HCEC 1CT (cell line): ENCODE data around the gene NRG3.
"Not testable (repeated sequence)": the region's sequence is repeated elsewhere in the genome, so short reads cannot be mapped to it uniquely, and the experiment has no call there.

Experiments used
- DNase-seq: peaks from one replicate; pipeline ENCODE4 v3.0.0-alpha.2; 2017

Gene NRG3

DNA sequence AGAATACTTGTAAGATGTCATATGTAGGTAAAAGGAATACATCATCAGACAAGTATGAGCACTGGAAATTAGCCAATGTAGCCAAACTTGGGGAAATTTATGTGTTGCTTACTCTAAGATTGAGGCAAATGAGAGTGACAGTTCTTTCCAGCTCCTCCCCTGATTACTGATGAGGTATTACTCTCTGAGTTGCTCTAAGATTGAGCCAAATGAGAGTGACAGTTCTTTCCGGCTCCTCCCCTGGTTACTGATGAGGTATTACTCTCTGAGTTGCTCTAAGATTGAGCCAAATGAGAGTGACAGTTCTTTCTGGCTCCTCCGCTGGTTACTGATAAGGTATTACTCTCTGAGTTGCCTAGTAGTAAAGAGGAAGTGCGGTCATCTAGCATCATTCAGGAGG, 435.8 kb downstream of the NRG3 start:
- no peak for DNase-seq

DNA sequence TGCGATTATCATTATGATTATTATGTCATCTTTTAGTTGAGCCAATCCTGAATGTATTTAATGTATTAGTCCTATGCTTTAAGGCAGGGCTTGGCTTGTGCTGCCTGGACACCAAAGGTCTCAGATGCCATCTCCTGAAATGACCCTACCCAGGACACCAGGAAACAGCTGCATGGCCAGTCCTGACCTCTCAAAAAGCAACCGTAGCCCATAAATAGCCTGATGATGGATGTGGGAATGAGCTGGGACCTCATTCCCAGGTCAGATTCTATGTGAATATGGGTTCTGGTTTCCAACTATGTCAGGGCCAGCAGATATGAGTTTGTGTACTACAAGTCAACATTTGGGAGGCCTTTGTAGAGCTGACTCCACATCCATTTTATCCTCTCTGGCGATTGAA, 438.4 kb downstream of the NRG3 start:
- DNase-seq, result no peak

DNA sequence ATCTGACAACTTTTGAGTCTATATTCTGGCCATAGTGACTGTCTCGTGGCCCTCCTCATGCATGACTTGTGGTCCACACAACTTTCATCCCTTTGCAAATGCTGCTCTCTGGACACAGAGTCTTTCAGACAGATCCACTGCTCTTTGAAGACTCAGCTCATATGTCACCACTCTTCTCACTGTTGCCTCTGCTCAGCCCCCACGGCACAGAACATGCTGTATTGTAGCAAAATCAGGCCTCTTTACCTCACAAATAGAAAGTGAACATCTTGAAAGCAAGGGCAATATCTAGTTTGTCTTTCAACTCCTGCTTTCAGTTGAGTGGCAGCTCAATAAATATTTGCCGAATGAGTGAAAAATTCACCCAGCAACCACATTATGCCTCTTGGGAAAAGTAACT, 443.5 kb downstream of the NRG3 start:
- DNase-seq, result no peak

DNA sequence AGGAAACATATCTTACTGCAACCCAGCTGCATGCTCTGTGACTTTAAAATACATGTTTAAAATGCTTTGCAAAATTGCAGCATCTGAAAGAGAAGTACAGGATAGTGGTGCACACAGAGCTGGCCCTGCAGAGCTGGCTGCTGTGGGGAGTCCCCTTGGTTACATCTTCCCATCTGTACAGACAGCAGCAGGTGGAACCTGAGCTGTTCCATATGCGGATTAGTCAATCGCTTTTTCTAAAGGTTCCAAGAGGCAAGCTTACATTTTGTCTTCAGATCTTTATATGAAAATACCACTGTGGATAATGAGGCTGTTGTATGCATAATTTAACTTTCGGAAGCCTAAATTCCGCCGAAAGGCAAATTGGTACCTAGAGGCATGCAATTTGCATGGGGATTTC, 444.1 kb downstream of the NRG3 start:
- DNase-seq, result no peak

DNA sequence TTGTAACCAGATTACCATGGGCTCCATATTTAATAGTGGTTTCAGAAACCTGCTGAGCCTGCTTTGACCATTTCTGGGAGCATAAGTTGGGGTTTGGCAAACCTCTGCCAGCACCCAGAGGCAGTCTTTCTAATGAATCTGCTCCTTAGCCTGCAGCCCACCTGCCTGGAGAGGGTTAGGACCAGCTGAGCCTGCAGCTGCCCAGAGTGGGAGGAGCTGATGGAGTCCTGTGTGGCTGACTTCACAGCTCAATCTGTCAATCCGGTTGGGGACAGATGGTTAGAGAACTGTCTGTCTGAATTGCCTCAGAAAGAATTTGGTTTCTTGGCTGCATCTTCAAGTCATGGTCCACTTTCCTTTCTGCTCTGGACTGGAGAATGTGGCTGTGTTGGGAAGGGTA, 444.6 kb downstream of the NRG3 start:
- no peak for DNase-seq

DNA sequence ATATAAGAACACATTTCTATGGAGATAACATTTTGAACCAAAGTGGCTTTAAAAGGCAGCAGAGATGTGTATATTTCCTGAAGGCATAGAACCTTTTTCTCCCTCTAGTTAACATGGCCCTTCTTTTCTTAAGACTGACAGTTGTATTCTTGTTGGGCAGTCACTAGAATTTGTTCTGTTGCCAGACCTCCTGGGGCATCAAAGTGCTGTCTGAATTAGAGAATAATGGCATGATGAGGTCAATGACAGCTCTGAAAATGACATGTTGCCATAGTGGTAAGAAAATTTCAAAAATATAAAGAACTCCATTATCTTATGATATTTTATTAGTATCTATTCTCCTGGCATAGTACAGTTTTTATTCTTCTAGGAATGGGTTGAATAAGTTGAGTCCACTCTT, 446.7 kb downstream of the NRG3 start:
- no peak for DNase-seq

DNA sequence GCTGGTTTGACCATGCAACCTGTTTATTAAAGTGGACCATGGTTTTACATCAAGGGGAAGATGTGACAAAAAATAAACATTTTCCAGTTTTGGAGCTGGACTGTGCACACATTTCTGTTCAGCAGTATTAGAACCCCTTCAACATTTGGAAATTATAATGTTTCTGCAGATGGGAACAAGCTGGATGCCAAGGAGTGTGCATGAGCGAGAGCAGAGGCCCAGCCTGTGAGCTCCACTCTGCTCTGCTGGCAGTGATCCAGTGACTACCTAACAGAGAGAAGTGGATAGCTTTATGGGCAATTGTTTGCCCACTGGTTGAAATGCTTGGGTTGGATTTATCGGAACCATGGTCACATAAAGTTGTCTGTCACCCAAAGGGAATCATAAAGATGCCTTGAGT, 456.7 kb downstream of the NRG3 start:
- no peak for DNase-seq

DNA sequence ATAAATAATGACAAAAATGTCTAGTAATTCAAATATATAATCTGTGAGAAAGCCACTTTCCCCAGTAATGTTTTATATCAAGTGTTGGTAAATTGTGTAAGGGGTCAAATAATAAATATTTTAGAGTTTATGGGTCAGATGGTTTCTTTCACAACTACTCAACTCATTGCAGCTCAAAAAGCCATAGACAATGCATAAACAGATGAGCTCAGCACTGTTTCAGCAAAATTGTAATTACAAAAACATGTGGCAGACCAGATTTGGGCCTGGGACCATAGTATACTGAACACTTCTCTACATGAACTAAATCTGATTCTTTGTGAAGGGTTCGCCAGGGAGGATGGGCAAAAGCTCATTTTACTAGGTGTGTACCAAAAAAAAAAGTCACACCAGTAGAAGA, 460.8 kb downstream of the NRG3 start:
- no peak for DNase-seq

DNA sequence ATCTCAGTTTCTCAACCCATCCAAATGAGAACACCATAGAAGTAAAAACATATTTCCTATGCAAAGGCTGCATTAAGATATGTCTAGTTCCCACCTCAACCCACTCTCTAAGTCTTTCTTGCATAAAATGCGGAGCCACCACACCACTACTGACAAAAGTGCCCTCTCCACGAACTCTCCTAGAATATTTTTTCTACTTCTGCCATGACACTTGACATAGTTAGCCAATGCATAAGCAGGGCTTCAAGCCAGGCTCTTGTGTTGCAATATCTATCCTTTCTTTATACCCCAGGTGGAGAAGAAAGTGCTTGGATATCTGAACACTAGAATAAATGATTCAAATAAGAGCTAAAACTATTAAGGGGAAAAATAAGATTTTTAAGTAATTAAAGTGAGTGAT, 465.2 kb downstream of the NRG3 start:
- no peak for DNase-seq

DNA sequence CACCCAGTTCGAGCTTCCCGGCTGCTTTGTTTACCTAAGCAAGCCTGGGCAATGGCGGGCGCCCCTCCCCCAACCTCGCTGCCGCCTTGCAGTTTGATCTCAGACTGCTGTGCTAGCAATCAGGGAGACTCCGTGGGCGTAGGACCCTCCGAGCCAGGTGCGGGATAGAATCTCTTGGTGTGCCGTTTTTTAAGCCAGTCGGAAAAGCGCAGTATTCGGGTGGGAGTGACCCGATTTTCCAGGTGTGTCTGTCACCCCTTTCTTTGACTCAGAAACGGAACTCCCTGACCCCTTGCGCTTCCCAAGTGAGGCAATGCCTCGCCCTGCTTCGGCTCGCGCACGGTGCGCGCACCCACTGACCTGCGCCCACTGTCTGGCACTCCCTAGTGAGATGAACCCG, 474.6 kb downstream of the NRG3 start:
- DNase-seq, result not testable (repeated sequence)

DNA sequence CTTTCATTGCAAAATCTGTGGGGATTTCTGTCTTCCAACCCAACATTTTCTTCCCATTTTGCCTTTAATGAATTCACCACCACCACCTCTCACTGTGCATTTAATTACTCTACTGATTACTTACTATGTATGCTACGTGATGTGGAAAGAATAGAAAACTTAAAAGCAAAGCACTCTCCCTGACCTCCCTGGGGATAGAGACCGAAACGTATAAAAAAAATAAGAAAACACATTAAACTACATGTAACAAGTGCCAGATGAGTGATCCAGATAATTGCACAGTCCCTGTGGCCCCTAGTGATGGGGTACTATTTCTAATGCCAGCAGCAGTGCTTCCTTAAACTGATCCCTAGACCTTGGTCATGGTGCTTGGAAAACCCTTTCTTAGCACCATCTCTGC, 478.4 kb downstream of the NRG3 start:
- DNase-seq, result no peak

DNA sequence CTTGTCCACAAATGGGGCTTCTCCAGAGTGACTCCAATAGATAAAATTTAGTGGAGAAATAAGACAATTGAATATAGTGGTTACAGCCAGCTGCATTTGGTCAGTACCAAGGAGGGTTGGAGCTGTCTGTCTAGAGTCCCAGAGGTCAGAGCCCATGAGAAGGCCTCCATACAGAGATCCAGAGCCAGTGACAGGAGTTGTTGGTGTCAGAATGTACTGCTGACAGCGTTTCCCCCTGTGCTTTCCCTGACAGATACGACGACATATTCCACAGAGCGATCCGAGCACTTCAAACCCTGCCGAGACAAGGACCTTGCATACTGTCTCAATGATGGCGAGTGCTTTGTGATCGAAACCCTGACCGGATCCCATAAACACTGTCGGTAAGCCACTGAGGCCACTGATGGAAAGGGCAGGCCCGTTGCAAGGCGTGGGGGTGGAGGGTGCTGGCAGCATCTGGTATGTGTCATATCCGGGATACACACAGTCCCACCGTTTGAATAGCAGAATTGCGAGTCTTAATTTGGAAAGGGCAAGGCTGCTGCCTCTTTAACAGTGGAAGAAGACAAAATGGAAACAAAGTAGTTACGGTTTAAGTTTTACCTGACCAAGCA, 483.6 kb downstream of the NRG3 start:
- DNase-seq, result no peak

DNA sequence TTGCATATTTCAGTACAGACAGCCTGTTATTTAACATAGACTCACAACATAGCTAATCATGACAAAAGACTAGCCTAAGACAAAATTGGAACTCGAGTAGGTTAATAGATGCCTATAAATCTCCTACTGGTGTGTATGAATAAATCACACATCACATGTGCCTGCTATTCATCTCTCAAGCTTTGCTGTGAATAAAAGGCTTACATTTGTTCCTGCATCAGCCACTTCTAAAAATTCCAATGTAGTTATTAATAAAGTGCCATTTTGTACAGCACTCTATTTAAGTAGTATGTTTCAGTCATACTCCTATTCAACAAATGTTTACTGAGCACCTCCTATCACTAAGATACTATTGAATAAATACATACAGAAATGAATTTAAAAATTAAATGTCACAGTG, 486.3 kb downstream of the NRG3 start:
- no peak for DNase-seq

DNA sequence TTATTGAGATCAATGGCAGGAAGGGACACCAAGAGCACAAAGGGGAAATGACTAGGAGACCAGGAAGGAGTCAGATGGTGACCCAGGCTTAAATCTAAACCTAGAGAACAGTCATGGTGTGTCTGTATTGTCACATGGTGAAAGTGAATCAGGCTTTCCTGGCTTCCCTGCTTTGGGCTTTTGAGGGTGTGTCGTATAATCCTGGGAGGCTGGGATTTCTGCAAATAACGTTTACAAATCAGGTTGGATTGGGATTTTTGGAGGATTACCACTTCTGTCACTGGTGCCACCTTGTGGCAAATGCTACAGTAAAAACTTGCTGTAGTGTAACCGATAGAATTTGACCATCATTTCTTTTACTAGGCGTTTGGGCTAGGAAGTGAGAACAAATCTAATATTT, 502.6 kb downstream of the NRG3 start:
- DNase-seq, result no peak

DNA sequence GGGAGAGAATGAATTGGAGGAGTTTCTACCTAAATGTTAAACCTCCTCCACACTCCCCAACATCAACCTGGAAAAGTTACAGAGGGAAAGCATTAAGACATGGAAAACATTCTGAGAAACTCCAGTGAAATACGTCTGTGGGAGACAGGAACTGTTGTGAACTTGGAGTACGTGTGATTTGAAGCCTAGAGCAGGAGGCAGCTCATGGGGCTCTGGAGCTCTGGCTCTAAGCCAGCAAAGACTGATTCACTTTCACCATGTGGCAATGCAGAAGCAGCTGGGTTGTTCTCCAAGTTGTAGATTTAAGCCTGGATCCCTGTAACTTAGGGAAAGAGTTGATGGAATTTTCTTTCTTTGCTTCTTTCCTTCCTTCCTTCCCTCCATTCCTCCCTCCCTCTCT, 503.2 kb downstream of the NRG3 start:
- no peak for DNase-seq

DNA sequence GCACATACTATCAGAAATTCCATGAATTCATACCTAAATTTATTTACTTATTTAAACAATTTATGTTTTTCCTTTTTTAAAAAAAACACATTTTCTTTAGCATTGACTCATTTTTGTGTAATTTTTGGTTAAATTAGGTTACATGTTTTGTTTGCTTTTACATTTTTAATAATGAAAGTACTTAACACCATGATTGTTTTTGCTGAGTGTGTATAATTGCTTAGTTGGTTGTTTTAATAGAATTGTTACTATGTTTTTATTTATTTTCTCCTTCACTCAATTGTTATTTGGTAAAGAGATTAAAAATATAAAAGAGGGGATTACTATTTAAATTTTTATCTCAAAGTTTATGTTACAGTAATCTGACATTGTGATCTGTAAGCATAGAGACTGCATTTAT, 508.4 kb downstream of the NRG3 start:
- no peak for DNase-seq

DNA sequence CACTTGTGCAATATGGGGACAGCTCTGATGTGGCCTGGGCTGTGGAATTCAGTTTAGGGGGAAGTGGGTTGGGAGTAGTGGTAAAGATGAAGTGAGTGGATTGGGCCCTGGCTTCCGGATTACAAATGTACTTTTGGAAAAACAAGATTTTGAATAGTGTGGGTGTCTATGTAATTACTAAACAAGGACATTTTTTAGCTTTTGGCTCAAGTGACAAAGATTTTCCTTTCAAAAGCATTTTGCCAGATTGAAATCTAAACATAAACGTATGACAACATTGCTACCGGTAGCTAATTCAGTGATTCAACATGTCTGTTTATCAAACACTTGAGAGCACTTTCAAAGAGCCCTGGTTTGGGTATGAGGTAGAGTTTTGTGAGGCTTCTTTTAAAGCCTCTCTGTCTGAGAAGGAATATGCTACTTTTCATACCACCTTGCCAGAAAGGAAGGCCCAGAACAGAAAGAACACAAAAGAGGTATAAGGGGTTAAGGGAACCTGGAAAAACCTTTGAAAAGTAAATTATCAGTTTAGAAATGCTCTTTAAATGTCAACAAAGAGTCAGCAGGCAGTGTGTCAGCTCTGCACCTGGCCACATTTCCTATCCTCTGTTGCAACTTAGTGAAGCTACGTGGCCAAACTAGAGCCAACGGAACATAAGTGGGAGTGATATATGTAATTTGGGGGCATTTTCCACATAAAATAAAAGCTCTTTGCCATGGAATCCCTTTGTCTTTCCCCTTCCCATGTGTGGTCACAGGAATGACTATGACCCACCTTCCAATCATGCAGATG, 516.1 kb downstream of the NRG3 start:
- DNase-seq, result no peak

DNA sequence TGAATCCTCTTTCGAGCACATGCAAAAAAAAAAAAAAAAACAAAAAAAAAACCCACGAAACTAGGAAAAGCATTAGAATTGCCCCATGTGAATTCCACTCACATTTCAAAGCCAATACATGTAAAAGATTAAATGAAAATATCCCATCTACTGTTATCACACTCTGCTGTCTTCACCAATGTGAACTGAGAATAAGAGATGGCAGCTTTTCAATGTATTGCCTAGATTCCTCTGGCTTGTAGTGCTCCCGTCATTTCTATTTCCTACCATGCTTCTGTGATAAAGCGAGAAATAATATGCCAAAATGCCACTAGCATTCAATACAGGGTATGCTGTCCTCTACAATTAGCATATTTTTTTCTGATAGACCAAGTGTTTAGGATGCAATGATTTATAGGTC, 517.0 kb downstream of the NRG3 start:
- no peak for DNase-seq

DNA sequence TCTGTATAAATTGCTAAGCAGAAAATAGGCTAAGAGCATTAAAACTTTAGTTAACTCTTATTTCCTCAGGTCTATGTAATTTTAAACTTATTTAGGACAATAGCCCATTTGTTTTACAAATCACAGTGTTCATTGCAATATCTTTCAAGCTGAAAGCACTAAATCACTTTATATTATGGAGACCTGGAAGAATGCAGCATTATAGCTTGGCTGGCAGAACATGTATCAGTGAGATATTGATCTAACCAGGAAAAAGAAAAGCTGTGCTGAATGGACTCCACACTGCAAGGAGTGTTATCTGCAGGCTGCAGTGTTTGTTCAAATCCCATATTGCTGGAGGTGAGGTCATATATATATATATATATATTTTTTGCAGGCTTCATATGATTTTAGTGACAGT, 517.5 kb downstream of the NRG3 start:
- no peak for DNase-seq

DNA sequence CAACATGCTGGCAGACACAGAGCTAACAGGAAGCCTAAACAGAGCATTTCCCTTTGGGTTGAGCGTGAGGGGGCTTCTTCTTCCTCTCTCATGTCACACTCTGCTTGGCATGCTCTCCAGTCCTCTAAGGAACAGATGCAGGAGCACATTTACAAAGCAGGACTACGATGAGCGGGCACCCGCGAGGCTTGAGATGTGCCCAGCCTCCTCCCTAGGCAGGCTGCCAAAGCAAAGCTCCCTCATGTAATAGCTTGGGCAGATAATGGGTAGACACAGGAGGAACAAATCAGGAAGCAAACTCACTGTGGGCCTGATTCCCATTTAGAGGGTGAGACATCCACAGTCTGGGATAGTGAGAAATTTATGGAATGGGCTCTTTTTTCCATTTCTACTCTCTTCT, 519.1 kb downstream of the NRG3 start:
- DNase-seq, result no peak

DNA sequence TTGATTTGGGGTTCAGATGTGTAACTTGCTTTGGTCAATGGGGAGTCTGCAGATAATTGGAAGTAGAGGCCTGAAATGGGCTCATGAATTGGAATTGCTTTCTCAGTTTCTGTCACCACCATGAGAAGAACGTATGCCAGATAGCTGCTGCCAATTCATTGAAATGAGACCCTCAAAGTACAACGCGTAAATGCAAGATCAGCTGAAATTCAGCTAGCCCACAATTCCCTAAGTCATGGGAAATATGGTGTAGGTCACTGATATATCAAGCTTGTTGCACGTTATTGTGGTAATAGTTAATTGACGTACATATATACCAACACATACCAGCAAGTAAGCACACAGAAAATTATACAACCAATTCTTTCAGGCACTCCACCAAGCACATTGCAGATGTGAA, 520.0 kb downstream of the NRG3 start:
- DNase-seq, result no peak

DNA sequence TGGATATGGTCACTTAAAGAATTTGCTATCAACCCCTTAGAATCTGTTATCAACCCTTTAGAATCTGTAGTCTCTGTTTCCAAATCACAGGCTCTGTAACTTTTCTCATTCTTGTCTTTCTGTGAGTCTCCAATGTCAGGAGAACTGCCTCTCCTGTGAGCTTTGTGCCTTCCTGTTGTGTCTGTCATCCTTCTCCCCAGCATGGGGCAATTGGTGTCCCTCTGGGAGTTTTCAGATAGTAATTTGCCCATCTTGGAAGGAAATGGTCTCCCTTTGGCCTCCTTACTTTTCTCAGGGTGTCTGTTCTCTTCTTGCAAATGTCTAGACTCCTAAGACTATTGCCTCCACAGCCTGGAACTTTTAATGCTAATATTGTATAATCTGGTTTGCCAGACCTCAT, 521.9 kb downstream of the NRG3 start:
- no peak for DNase-seq

DNA sequence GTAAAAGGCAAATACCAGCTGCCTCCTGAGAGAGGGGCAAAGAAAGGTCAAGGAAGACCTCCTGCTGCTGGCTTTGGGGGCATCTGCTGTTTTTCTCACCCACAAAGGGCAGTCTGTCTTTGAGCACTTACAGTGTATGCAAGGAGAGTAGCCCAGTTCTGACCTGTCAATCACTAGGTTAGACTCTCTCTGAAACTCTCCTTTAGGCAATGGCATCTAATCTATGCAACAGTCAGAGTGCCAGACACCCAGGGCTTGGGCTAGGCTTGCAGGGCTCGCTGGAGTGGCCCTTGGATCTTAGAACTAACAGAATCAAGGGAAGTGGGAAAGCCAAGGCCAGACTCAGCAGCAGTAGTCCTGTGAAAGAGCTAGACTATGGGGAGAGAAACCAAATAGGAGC, 522.9 kb downstream of the NRG3 start:
- DNase-seq, result no peak

DNA sequence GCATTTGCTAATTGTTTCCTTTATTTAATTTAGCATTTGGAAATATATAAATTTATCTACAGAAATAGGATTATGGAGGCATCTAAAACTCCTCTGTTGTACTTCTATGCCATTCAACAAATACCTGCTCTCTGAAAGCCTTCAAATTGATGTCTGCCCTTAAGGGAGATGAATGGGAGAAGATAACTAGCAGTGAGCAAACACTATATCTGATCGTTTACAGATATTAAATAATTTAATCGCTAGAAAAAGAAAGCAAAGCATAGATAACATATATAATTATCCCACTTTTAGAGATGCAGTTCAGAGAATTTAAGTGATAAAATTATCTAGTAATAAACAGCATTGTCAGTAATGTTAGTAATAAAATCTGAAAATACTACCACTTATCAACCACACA, 524.9 kb downstream of the NRG3 start:
- no peak for DNase-seq

DNA sequence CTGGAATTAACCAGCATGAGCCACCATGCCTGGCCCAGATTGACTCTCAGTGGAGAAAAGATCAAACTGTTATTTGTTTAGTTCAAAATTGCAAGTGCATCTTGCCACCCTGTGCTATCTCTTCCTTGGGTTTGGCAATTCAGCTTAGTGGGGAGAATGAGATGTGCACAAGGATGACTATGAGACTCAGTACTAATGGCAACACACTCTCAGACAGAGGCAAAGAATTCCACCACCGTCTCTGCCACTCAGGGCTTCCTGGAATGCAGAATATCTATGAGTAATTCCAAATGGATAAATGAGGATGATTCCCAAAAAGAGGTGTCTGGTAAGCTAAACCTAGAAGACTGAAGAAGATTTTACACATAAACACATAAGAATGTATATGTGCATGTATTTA, 525.8 kb downstream of the NRG3 start:
- DNase-seq, result no peak
